IMR-90 (cell line): ENCODE measurements around the gene FOXF1.

Experiments used
- BHLHE40 ChIP-seq: fragments of 150-350 bp; IDR thresholded peaks from 2 replicates; pipeline ENCODE4 v1.6.1; 2016; ENCODE audit warnings: mild to moderate bottlenecking, low read depth, low read length
- CEBPB ChIP-seq: IDR thresholded peaks from 2 replicates; pipeline ENCODE4 v1.6.1; 2012; ENCODE audit warnings: low read depth, low read length, improper control_type of control experiment
- CHD1 ChIP-seq: IDR thresholded peaks from 2 replicates; pipeline ENCODE4 v1.6.1; 2012; ENCODE audit warnings: low read depth, low read length, improper control_type of control experiment
- CTCF ChIP-seq: conservative IDR thresholded peaks from 2 replicates; pipeline ENCODE4 v1.5.1; 2012; ENCODE audit warnings: mild to moderate bottlenecking, low read depth, low read length, improper control_type of control experiment
- FOS ChIP-seq: fragments of 150-350 bp; IDR thresholded peaks from 2 replicates; pipeline ENCODE4 v1.6.1; 2016; ENCODE audit warnings: low read depth, low read length
- MAZ ChIP-seq: IDR thresholded peaks from 2 replicates; pipeline ENCODE4 v1.6.1; 2012; ENCODE audit warnings: low read depth, mild to moderate bottlenecking, low read length, improper control_type of control experiment, moderate library complexity, borderline replicate concordance
- MXI1 ChIP-seq: IDR thresholded peaks from 2 replicates; pipeline ENCODE4 v1.6.1; 2012; ENCODE audit warnings: low read depth, mild to moderate bottlenecking, low read length, moderate library complexity, borderline replicate concordance
- NFE2L2 ChIP-seq: fragments of 150-350 bp; IDR thresholded peaks from 2 replicates; pipeline ENCODE4 v1.6.1; 2016; ENCODE audit warnings: low read depth, mild to moderate bottlenecking, low read length
- POLR2A ChIP-seq: IDR thresholded peaks from 2 replicates; pipeline ENCODE4 v1.6.1; 2012; ENCODE audit warnings: mild to moderate bottlenecking, low read depth, low read length
- RAD21 ChIP-seq: IDR thresholded peaks from 2 replicates; pipeline ENCODE4 v1.6.1; 2012; ENCODE audit warnings: low read length, improper control_type of control experiment
- RCOR1 ChIP-seq: IDR thresholded peaks from 2 replicates; pipeline ENCODE4 v1.6.1; 2012; ENCODE audit warnings: mild to moderate bottlenecking, low read length, improper control_type of control experiment; ENCODE audit not compliant: insufficient replicate concordance
- RFX5 ChIP-seq: IDR thresholded peaks from 2 replicates; pipeline ENCODE4 v1.8.0; 2012; ENCODE audit warnings: low read depth, mild to moderate bottlenecking, low read length, moderate library complexity
- SMC3 ChIP-seq: fragments of 150-350 bp; IDR thresholded peaks from 2 replicates; pipeline ENCODE4 v1.6.1; 2016; ENCODE audit warnings: low read depth, mild to moderate bottlenecking, antibody characterized with exemption, low read length, moderate library complexity
- USF2 ChIP-seq: fragments of 150-350 bp; IDR thresholded peaks from 2 replicates; pipeline ENCODE4 v1.6.1; 2017; ENCODE audit warnings: mild to moderate bottlenecking, antibody characterized with exemption, low read length, low read depth

- TF ChIP-seq CTCF = no peak
- TF ChIP-seq CEBPB = no peak
- TF ChIP-seq FOS = no peak
- no peak for TF ChIP-seq NFE2L2
- TF ChIP-seq BHLHE40 = no peak
- no peak for TF ChIP-seq POLR2A
- TF ChIP-seq RAD21 = no peak
- no peak for TF ChIP-seq SMC3
- no peak for TF ChIP-seq RFX5
- TF ChIP-seq CHD1 = no peak
- TF ChIP-seq MXI1 = no peak
- TF ChIP-seq MAZ = no peak
- TF ChIP-seq USF2 = no peak
- no peak for TF ChIP-seq RCOR1
Measured at GRCh38 chr16:86541560-86541959, 31.2 kb downstream of the FOXF1 start.
